GM20431 (cell line): ENCODE results near the gene RPTN.

Experiments
- in situ Hi-C: fragments of 300-500 bp; cut with MseI, MboI; formaldehyde crosslinking; loops from one replicate; pipeline ENCODE4 v1.15.0; 2020; ENCODE audit warnings: low sequenced_read_pairs; ENCODE audit not compliant: unreplicated experiment

RPTN gene

GRCh38 chr1:152115344-152115743 is 43.7 kb downstream of the RPTN start, which contains the start of gene TCHH:
TCHH (minus strand) TSS chr1:152115444; CDS start chr1:152114080, 1,364 bp downstream.
- in situ Hi-C loops: no loop called here

GRCh38 chr1:152112885-152113432 is 46.1 kb downstream of the RPTN start:
- in situ Hi-C loops: no loop called here

- in situ Hi-C loops: no loop called here
These were observed 46.7 kb downstream of the RPTN start for GRCh38 chr1:152112101-152112884.

GRCh38 chr1:152111515-152111968 is 47.5 kb downstream of the RPTN start:
- in situ Hi-C loops: no loop called here

GRCh38 chr1:152110860-152111514 is 48.0 kb downstream of the RPTN start:
- in situ Hi-C loops: no loop called here

- in situ Hi-C loops: no loop called here
These were observed 48.6 kb downstream of the RPTN start for GRCh38 chr1:152110365-152110859.

GRCh38 chr1:152109998-152110294 is 49.1 kb downstream of the RPTN start:
- in situ Hi-C loops: no loop called here

GRCh38 chr1:152109231-152109997 is 49.6 kb downstream of the RPTN start:
- in situ Hi-C loops: no loop called here

- in situ Hi-C loops: no loop called here
These were observed 50.2 kb downstream of the RPTN start for GRCh38 chr1:152108882-152109222.

GRCh38 chr1:152107984-152108881 is 50.8 kb downstream of the RPTN start:
- in situ Hi-C loops: no loop called here

GRCh38 chr1:152107031-152107983 is 51.7 kb downstream of the RPTN start:
- in situ Hi-C loops: no loop called here

- in situ Hi-C loops: no loop called here
These were observed 54.2 kb downstream of the RPTN start for GRCh38 chr1:152104854-152105253.
